ENCODE data around the gene SNX10. TPM values are rescaled to one million over a fixed set of nuclear protein-coding genes. Genes with fewer than 3 reads are reported as not detected.
A peak's percentile ranks its signal among the peaks of the same experiment; 100 is the strongest.

The SNX10 gene
- total RNA-seq, 4 donors from 2014 or later, result 1.5 to 5.9 (median 3.1) TPM; not detected in 1

- in situ Hi-C loops (cut with MboI; ENCODE audit: low pct_ligation_motif_present in 1 of 4, low pct_unique_long_range_greater_than_20kb in 1 of 4, low sequenced_read_pairs in 3 of 4), result loop anchor here in 3 of 4 donors (10.0 kb wide), 3 partner anchors 127 to 297 kb away; no protein-coding TSS in a partner anchor
- no peak for DNase-seq
- peaks cover 0 to 16% (median 9%) of the 10 kb centered on the region in 4 donors for H3K4me1 ChIP-seq
- no peaks in the 10 kb centered on the region for H3K36me3 ChIP-seq
- 90 to 93% methylated on average over 2 to 7 of the region's 7 CpGs for whole genome bisulfite sequencing, 2 donors (ENCODE audit: low coverage in 1 of 2)
- H3K4me3 ChIP-seq, result no peak overlapping the region
- TF ChIP-seq POLR2AphosphoS5 (IDR thresholded peaks at IDR 0.05), result no peak
- no peak for TF ChIP-seq EP300 (IDR thresholded peaks at IDR 0.05; ENCODE audit: low read depth)
- TF ChIP-seq, protein P1, sequence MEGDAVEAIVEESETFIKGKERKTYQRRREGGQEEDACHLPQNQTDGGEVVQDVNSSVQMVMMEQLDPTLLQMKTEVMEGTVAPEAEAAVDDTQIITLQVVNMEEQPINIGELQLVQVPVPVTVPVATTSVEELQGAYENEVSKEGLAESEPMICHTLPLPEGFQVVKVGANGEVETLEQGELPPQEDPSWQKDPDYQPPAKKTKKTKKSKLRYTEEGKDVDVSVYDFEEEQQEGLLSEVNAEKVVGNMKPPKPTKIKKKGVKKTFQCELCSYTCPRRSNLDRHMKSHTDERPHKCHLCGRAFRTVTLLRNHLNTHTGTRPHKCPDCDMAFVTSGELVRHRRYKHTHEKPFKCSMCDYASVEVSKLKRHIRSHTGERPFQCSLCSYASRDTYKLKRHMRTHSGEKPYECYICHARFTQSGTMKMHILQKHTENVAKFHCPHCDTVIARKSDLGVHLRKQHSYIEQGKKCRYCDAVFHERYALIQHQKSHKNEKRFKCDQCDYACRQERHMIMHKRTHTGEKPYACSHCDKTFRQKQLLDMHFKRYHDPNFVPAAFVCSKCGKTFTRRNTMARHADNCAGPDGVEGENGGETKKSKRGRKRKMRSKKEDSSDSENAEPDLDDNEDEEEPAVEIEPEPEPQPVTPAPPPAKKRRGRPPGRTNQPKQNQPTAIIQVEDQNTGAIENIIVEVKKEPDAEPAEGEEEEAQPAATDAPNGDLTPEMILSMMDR (IDR thresholded peaks at IDR 0.05), result no peak
- no peak for TF ChIP-seq POLR2A (IDR thresholded peaks at IDR 0.05)
- H3K9me3 ChIP-seq, result no peaks in the 10 kb centered on the region
- H3K27me3 ChIP-seq, result peaks cover 63% of the 10 kb centered on the region
- H3K27ac ChIP-seq, result no peak overlapping the region
- intact Hi-C loops (cut with DNase I; ENCODE audit: low total_unique reads), result no loop called here
These were observed 86.4 kb downstream of the SNX10 start for GRCh38 chr7:26378016-26378415.

DNA sequence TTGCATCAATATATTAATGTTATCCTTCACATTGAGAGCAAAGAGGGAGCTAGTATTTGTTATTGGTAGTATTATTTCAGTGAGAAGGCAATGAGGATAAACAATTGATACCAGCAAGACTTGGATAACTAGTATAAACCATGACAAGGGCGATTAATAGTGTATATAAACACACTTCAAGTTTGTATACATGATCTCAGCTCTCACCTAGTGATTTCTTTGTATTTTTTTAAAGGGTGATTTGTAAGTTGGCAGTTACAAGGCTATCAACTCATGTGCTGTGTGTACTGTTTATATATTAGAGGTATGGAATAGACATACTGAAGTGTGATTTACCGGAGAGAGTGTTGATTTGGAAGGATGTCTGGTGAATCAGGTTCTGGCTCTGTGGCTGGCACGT lies 88.0 kb downstream of the SNX10 start:
- H3K27ac ChIP-seq, result no peak overlapping the region
- WGBS, 2 donors (ENCODE audit: low coverage in 1 of 2), result 27 to 50% methylated on average over 3 of the region's 3 CpGs
- peaks cover 0 to 16% (median 9%) of the 10 kb centered on the region in 4 donors for H3K4me1 ChIP-seq
- H3K4me3 ChIP-seq, result no peak overlapping the region
- H3K36me3 ChIP-seq, result no peaks in the 10 kb centered on the region
- no peaks in the 10 kb centered on the region for H3K9me3 ChIP-seq
- peak; percentile 24 for DNase-seq
- intact Hi-C loops (cut with DNase I; ENCODE audit: low total_unique reads), result loop anchor here (10.0 kb wide), 1 partner anchor 285 kb away; no protein-coding TSS in a partner anchor
- H3K27me3 ChIP-seq, result peaks cover 46% of the 10 kb centered on the region
- TF ChIP-seq, protein P1 (IDR thresholded peaks at IDR 0.05), result no peak
- no peak for TF ChIP-seq EP300 (IDR thresholded peaks at IDR 0.05; ENCODE audit: low read depth)
- in situ Hi-C loops (cut with MboI; ENCODE audit: low pct_ligation_motif_present in 1 of 4, low pct_unique_long_range_greater_than_20kb in 1 of 4, low sequenced_read_pairs in 3 of 4), result loop anchor here in 3 of 4 donors (10.0 kb wide), 3 partner anchors 125 to 295 kb away; no protein-coding TSS in a partner anchor

DNA sequence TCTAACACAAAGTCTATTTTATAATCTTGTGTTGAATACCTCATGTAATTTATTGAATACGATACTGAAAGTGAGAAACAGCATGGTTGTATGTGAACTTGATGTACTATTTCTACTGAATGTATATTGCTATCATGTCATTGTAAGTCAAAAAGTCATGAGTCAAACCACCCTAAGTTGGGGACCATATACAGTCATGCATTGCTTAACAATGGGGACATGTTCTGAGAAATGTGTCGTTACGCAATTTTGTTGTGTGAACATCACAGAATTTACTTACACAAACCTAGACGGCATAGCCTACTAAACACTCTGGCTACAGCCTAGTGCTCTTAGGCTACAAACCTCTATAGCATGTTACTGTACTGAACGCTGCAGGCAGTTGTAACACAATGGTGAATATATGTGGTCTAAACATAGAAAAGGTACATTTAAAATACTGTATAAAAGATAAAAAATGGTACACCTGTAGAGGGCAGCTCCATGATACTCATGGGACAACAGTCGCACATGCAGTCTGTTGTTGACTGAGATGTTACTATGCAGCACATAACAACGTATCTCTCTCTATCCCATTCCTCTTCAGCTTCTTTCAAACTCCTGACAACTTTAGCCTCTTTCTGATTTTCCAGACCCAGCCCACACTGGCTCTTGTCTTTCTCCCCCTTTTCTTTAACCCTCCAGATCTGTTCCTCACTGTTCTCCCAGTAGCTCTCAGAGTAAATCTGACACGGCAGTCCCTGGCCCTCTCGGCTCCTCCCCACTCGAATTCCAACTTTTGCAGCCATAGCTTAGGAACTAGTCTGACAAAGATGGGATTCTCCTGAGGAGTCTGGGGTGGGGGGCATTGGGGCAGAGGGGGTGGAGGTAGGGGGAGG lies 90.1 kb downstream of the SNX10 start:
- H3K27ac ChIP-seq, result no peak overlapping the region
- H3K4me3 ChIP-seq, result no peak overlapping the region
- intact Hi-C loops (cut with DNase I; ENCODE audit: low total_unique reads) (loop anchor here (10.0 kb wide), 1 partner anchor 283 kb away; no protein-coding TSS in a partner anchor), in situ Hi-C loops (cut with MboI; ENCODE audit: low pct_ligation_motif_present in 1 of 4, low pct_unique_long_range_greater_than_20kb in 1 of 4, low sequenced_read_pairs in 3 of 4) (no loop called here)
- peaks cover 26% of the 10 kb centered on the region for H3K27me3 ChIP-seq
- peaks cover 0 to 4% (median under 1%) of the 10 kb centered on the region in 4 donors for H3K4me1 ChIP-seq
- H3K9me3 ChIP-seq, result no peaks in the 10 kb centered on the region
- no peaks in the 10 kb centered on the region for H3K36me3 ChIP-seq
- DNase-seq, result no peak
- TF ChIP-seq EP300 (IDR thresholded peaks at IDR 0.05; ENCODE audit: low read depth) (no peak), POLR2A (IDR thresholded peaks at IDR 0.05) (no peak), POLR2AphosphoS5 (IDR thresholded peaks at IDR 0.05) (no peak)
- TF ChIP-seq, protein P1 (IDR thresholded peaks at IDR 0.05), result no peak
- WGBS, 2 donors (ENCODE audit: low coverage in 1 of 2), result 87 to 89% methylated on average over 8 to 10 of the region's 10 CpGs

- no peak overlapping the region for H3K27ac ChIP-seq
- no peaks in the 10 kb centered on the region for H3K9me3 ChIP-seq
- no peaks in the 10 kb centered on the region for H3K4me1 ChIP-seq
- in situ Hi-C loops (cut with MboI; ENCODE audit: low pct_ligation_motif_present in 1 of 4, low pct_unique_long_range_greater_than_20kb in 1 of 4, low sequenced_read_pairs in 3 of 4), result no loop called here
- no peaks in the 10 kb centered on the region for H3K36me3 ChIP-seq
- no peaks in the 10 kb centered on the region for H3K27me3 ChIP-seq
- DNase-seq, result no peak
- TF ChIP-seq POLR2A (IDR thresholded peaks at IDR 0.05) (no peak), EP300 (IDR thresholded peaks at IDR 0.05; ENCODE audit: low read depth) (no peak), POLR2AphosphoS5 (IDR thresholded peaks at IDR 0.05) (no peak)
- TF ChIP-seq, protein P1 (IDR thresholded peaks at IDR 0.05), result no peak
- H3K4me3 ChIP-seq, result no peak overlapping the region
- intact Hi-C loops (cut with DNase I; ENCODE audit: low total_unique reads), result loop anchor here (10.0 kb wide), 1 partner anchor 280 kb away; no protein-coding TSS in a partner anchor
These were observed 93.6 kb downstream of the SNX10 start for GRCh38 chr7:26385240-26385639.
